NOMO-1 (cell line): ENCODE results near the gene PLSCR5.

Experiments
- DNase-seq, 2 experiments: peaks; one replicate each; lab custom pipeline; 2025; ENCODE audit not compliant: unreplicated experiment in 2 of 2; lab: John Stamatoyannopoulos, UW

The PLSCR5 gene

GRCh38 chr3:146544929-146545528 is 60.1 kb downstream of the PLSCR5 start:
- no peak for DNase-seq

DNA sequence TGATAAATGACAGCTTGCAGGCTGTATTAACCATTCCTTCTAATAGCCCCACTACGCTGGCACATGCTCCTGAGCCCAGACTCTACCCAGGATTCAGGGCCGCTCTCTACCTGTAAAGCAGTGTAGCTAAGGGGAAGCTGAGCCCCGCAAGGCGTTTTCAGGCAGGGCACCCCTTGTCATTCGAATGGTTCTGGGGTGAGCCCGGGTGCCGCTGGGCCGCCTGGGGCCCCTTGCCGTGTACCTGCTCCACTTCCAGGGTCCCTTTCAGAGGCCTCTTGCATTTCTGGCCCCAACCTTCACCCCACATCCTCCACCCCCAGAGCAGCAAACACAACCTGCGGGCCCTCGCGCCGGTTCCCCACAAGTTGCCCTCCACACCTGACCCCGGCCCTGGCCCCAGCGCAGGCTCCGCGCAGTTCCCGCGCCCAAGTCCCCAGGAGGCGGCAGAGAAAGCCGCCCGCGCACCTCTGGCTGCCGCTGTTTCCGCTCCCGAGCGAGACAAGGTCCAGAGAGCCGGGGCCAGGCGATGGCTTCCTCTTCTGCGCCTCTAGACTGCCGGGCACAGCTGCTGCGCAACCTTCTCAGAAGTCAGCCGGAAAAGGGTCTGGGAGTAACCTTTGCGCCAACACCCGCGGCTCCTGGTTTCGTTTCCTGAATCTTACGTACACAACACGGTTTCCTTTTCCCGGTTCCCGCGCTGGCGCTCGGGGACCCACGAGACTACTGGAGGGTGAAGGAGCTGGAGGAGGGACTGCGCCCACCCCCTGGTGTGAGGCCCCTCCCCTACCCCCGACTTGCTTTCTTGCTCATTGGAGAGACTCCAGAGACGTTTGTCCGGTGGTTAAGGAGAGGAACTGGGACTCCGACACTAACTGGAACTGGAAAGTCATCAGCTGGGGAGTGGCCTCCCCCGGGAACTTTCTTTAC is 60.9 kb downstream of the PLSCR5 start, which contains the start of gene PLSCR1:
Gene PLSCR1, minus strand, starts transcription at position 606 of the 927 bp plus-strand sequence. CDS start 8,055 bp downstream, outside the sequence.
- peak; percentile 98 for DNase-seq

DNA sequence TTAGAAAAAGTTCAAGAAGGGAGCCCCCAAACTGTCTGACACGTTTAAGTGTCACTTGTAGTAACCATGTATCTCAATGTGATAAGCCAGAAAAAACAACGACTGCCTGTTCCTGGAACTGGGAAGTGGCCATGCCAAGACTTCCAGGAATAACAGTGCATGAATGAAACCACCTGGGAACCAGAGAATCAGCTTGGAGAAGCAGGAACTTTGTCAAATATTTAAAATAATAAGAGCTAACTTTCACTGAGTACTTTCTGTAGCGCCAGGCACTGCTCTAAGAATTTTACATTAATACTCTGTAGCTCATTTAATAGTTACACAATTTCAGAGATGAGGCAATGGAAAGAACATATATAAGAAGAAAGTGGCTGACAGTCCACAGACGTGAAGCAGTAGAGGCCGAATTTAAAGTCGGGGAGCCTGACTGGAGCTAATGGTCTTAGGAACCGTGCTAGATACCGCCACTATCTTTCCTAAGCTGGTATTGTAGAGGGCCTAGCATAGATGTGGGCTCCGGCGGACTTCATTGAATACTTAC is 61.6 kb downstream of the PLSCR5 start:
- peak in 1 of 2 experiments; percentile 32 for DNase-seq

DNA sequence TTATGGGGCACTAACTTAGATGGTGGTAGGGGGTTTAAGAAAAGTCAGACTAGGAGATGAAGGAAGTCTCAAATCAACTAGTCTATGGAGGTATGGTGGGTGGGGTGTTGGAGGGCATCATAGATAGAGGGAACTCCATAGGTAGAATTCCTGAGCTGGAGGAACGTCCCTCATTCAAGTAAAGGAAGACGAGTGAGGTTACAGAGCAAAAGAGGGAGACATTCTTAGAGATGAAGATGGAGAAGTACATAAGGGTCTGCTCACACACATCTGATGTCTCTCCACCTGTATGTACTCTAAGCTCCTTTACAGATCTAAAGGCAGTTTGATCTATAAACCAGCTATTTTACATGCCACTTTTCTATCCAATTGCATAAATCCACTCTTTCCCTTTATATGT is 62.2 kb downstream of the PLSCR5 start:
- peak in 1 of 2 experiments; percentile 13 for DNase-seq

DNA sequence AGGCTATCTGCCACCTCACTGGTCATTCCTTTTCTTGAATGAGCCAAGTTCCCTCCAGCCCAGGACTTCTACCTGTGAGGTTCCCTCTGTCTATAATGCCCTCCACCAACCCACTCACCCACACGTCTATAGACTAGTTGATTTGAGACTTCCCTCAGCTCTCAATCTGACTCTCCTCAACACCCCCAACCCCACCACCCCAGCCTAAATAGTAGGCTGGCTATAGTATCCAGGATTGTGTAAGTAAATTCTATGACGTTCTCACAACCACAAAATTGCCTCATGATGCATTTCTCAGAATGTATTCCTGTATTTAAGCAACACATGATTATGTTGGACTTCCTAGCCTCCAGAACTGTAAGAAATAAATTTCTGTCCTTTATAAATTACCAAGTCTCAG is 63.0 kb downstream of the PLSCR5 start:
- DNase-seq = peak; percentile 42 to 62

- no peak for DNase-seq
Observed at GRCh38 chr3:146540978-146541377, 64.2 kb downstream of the PLSCR5 start.

GRCh38 chr3:146540236-146540635 is 64.9 kb downstream of the PLSCR5 start:
- no peak for DNase-seq

GRCh38 chr3:146539315-146539714 is 65.8 kb downstream of the PLSCR5 start:
- no peak for DNase-seq

DNA sequence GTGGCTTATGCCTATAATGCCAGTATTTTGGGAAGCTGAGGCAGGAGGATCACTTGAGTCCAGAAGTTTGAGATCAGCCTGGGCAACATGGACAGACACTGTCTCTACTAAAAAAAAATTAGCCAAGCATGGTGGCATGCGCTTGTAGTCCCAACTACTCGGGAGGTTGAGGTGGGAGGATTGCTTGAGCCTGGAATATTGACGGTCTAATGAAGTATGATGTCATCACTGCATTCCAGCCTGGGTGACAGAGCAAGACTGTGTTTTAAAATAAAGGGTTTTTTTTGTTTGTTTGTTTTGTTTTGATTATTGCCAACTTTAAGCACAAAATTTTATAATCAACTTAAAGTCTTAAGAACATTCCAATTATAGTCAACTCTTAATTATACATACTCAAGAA is 67.5 kb downstream of the PLSCR5 start:
- no peak for DNase-seq

DNA sequence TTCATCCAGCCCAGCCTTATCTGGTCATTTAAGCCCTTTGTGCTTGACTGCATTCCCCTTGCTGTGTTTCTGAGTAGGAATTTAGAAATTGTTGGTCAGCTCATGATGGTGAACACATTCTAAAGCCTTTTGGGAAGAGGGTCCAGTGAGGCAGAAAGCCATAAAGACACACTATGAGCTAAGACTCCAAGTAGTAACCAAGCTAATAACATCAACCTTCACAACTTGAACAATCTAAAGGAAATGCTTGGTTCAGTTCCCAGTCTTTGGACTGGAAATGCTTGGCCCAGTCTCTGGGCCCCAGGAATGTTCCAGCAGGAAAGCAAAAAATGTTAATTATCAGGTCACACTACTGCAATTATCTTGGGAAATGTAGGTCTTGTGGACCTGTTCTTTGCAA is 68.5 kb downstream of the PLSCR5 start:
- DNase-seq = no peak
